Measurements from ENCODE around the gene ENPP6. TPM values are rescaled to one million over a fixed set of nuclear protein-coding genes. Genes with fewer than 3 reads are reported as not detected.

ENPP6 gene
- total RNA-seq, 2 experiments from 2014 or later: not detected

GRCh38 chr4:184252136-184253071 lies 34.7 kb upstream of the ENPP6 start:
- Mint-ChIP-seq H3K27ac (no peak overlapping the region), H3K36me3 (ENCODE audit: low read depth) (no peaks in the 10 kb centered on the region), H3K27me3 (no peaks in the 10 kb centered on the region), H3K9me3 (no peaks in the 10 kb centered on the region), H3K4me3 (no peak overlapping the region), H3K4me1 (ENCODE audit: low read depth) (no peaks in the 10 kb centered on the region)
- intact Hi-C loops (cut with DNase I, micrococcal nuclease): no loop called here
- ChIA-PET CTCF (interaction anchor here (0.6 to 2.0 kb wide), 2 partner anchors 12 to 240 kb away, joined by 3 to 5 read pairs; no protein-coding TSS in a partner anchor), POLR2A (no interaction called here)
- H3K9me3 ChIP-seq (ENCODE audit: control insufficient read depth in 1 of 2, insufficient read depth in 1 of 2, low read length in 2 of 2): peaks cover 0 to 7% of the 10 kb centered on the region in 2 experiments
- no peaks in the 10 kb centered on the region for H3K36me3 ChIP-seq (ENCODE audit: insufficient read depth, low read length)
- ATAC-seq (ENCODE audit: poor library complexity) (no peak), DNase-seq (no peak)
- H3K4me1 ChIP-seq (ENCODE audit: insufficient read depth, low read length): peaks cover 6% of the 10 kb centered on the region
- H3K4me3 ChIP-seq (ENCODE audit: low read length): no peak overlapping the region
- H3K27ac ChIP-seq (ENCODE audit: low read depth in 1 of 2, low read length in 2 of 2): no peak overlapping the region
- H3K27me3 ChIP-seq (ENCODE audit: control insufficient read depth in 1 of 2, insufficient read depth in 2 of 2, low read length in 2 of 2): no peaks in the 10 kb centered on the region
- TF ChIP-seq, protein P1, sequence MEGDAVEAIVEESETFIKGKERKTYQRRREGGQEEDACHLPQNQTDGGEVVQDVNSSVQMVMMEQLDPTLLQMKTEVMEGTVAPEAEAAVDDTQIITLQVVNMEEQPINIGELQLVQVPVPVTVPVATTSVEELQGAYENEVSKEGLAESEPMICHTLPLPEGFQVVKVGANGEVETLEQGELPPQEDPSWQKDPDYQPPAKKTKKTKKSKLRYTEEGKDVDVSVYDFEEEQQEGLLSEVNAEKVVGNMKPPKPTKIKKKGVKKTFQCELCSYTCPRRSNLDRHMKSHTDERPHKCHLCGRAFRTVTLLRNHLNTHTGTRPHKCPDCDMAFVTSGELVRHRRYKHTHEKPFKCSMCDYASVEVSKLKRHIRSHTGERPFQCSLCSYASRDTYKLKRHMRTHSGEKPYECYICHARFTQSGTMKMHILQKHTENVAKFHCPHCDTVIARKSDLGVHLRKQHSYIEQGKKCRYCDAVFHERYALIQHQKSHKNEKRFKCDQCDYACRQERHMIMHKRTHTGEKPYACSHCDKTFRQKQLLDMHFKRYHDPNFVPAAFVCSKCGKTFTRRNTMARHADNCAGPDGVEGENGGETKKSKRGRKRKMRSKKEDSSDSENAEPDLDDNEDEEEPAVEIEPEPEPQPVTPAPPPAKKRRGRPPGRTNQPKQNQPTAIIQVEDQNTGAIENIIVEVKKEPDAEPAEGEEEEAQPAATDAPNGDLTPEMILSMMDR (IDR thresholded peaks at IDR 0.05): no peak

DNA sequence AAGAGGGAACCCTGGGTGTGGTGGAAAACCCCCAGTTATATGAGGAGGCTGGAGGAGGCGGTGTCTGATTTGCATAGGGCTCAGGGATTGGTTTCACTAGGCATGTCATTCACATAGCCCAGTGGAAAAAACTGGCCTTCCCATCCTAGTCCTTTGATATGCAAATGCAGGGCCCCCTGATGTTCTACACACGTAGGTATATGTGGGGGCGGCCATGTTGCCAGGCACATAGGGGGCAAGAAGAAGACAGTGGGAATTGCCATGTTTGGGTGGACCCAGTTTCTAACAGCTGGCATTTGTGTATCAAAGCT lies 34.0 kb upstream of the ENPP6 start:
- no peak for ATAC-seq (ENCODE audit: poor library complexity)
- Mint-ChIP-seq H3K4me1 (ENCODE audit: low read depth) (no peaks in the 10 kb centered on the region), H3K4me3 (no peak overlapping the region), H3K9me3 (no peaks in the 10 kb centered on the region), H3K27me3 (no peaks in the 10 kb centered on the region), H3K27ac (no peak overlapping the region), H3K36me3 (ENCODE audit: low read depth) (no peaks in the 10 kb centered on the region)
- Histone ChIP-seq H3K4me1 (ENCODE audit: insufficient read depth, low read length) (peaks cover 6% of the 10 kb centered on the region), H3K27me3 (ENCODE audit: control insufficient read depth in 1 of 2, insufficient read depth in 2 of 2, low read length in 2 of 2) (no peaks in the 10 kb centered on the region), H3K27ac (ENCODE audit: low read depth in 1 of 2, low read length in 2 of 2) (no peak overlapping the region), H3K4me3 (ENCODE audit: low read length) (no peak overlapping the region), H3K9me3 (ENCODE audit: control insufficient read depth in 1 of 2, insufficient read depth in 1 of 2, low read length in 2 of 2) (peaks cover 0 to 7% of the 10 kb centered on the region in 2 experiments), H3K36me3 (ENCODE audit: insufficient read depth, low read length) (no peaks in the 10 kb centered on the region)
- POLR2A ChIA-PET: no interaction called here
- intact Hi-C loops (cut with DNase I, micrococcal nuclease): loop anchor here (2.0 kb wide), 2 partner anchors 83 to 411 kb away; no protein-coding TSS in a partner anchor
- DNase-seq: no peak
- TF ChIP-seq, protein P1 (IDR thresholded peaks at IDR 0.05): no peak
- CTCF ChIA-PET: interaction anchor here (1.4 kb wide), 1 partner anchor 12 kb away, joined by 11 read pairs; no protein-coding TSS in a partner anchor

GRCh38 chr4:184250795-184251669 lies 33.4 kb upstream of the ENPP6 start:
- no peaks in the 10 kb centered on the region for H3K36me3 ChIP-seq (ENCODE audit: insufficient read depth, low read length)
- H3K4me1 ChIP-seq (ENCODE audit: insufficient read depth, low read length): peaks cover 6% of the 10 kb centered on the region
- Mint-ChIP-seq H3K27ac (no peak overlapping the region), H3K27me3 (no peaks in the 10 kb centered on the region), H3K4me3 (no peak overlapping the region), H3K4me1 (ENCODE audit: low read depth) (no peaks in the 10 kb centered on the region), H3K9me3 (no peaks in the 10 kb centered on the region), H3K36me3 (ENCODE audit: low read depth) (no peaks in the 10 kb centered on the region)
- peak in 4 of 14 experiments; percentile 28 to 79 (median 68) for DNase-seq
- ChIA-PET CTCF (interaction anchor here (0.6 to 1.4 kb wide), 3 partner anchors 12 to 180 kb away, joined by 3 to 11 read pairs (median 3); no protein-coding TSS in a partner anchor), POLR2A (no interaction called here)
- no peaks in the 10 kb centered on the region for H3K27me3 ChIP-seq (ENCODE audit: control insufficient read depth in 1 of 2, insufficient read depth in 2 of 2, low read length in 2 of 2)
- TF ChIP-seq, protein P1 (IDR thresholded peaks at IDR 0.05): peak; percentile 76
- intact Hi-C loops (cut with DNase I, micrococcal nuclease): loop anchor here (2.0 kb wide), 2 partner anchors 82 to 410 kb away; no protein-coding TSS in a partner anchor
- H3K4me3 ChIP-seq (ENCODE audit: low read length): no peak overlapping the region
- peak; percentile 82 for ATAC-seq (ENCODE audit: poor library complexity)
- H3K9me3 ChIP-seq (ENCODE audit: control insufficient read depth in 1 of 2, insufficient read depth in 1 of 2, low read length in 2 of 2): peaks cover 0 to 7% of the 10 kb centered on the region in 2 experiments
- no peak overlapping the region for H3K27ac ChIP-seq (ENCODE audit: low read depth in 1 of 2, low read length in 2 of 2)
